ENCODE data around the gene KCNT2. TPM values are rescaled to one million over a fixed set of nuclear protein-coding genes. Genes with fewer than 3 reads are reported as not detected.

KCNT2 gene
- total RNA-seq, 1 experiment from 2014 or later: 0.41 TPM

- no TSS peak for BruUV-seq (replicated peaks)
- POLR2A ChIA-PET: no interaction called here
- DNase-seq (ENCODE audit: low read depth, low spot score) (no peak), ATAC-seq (no peak)
- Histone ChIP-seq H3K27ac (ENCODE audit: low read length) (no peak overlapping the region), H3K27me3 (ENCODE audit: control insufficient read depth, insufficient read depth, low read length) (no peaks in the 10 kb centered on the region), H3K36me3 (ENCODE audit: control insufficient read depth, insufficient read depth, low read length) (no peaks in the 10 kb centered on the region), H3K4me1 (ENCODE audit: control insufficient read depth, insufficient read depth, low read length) (no peaks in the 10 kb centered on the region), H3K9me3 (ENCODE audit: control insufficient read depth, insufficient read depth, low read depth, low read length) (no peaks in the 10 kb centered on the region), H3K4me3 (ENCODE audit: low read depth in 2 of 2, low read length in 2 of 2) (no peak overlapping the region)
- no peak for TF ChIP-seq CTCF (IDR thresholded peaks at IDR 0.05)
- no peak for TF ChIP-seq SIN3A (IDR thresholded peaks at IDR 0.05; ENCODE audit: borderline replicate concordance, insufficient read depth, low read depth, low read length)
- TF ChIP-seq POLR2AphosphoS5 (IDR thresholded peaks at IDR 0.05; ENCODE audit: low read depth, low read length): no peak
- no peak for TF ChIP-seq REST (IDR thresholded peaks at IDR 0.05; ENCODE audit: insufficient read depth in 1 of 2, low read depth in 2 of 2, low read length in 1 of 2)
- CTCF ChIA-PET: no interaction called here
- in situ Hi-C loops (cut with HindIII; ENCODE audit: low pct_unique_long_range_greater_than_20kb, low sequenced_read_pairs) (no loop called here), intact Hi-C loops (cut with micrococcal nuclease; ENCODE audit: unreplicated experiment) (no loop called here)
Measured at GRCh38 chr1:196214866-196215265, 393.4 kb downstream of the KCNT2 start.

GRCh38 chr1:196209983-196210382, 398.3 kb downstream of the KCNT2 start:
- BruUV-seq (replicated peaks): no TSS peak
- Histone ChIP-seq H3K4me3 (ENCODE audit: low read depth in 2 of 2, low read length in 2 of 2) (no peak overlapping the region), H3K9me3 (ENCODE audit: control insufficient read depth, insufficient read depth, low read depth, low read length) (no peaks in the 10 kb centered on the region), H3K4me1 (ENCODE audit: control insufficient read depth, insufficient read depth, low read length) (no peaks in the 10 kb centered on the region), H3K36me3 (ENCODE audit: control insufficient read depth, insufficient read depth, low read length) (no peaks in the 10 kb centered on the region), H3K27ac (ENCODE audit: low read length) (no peak overlapping the region), H3K27me3 (ENCODE audit: control insufficient read depth, insufficient read depth, low read length) (no peaks in the 10 kb centered on the region)
- DNase-seq (ENCODE audit: low read depth, low spot score) (no peak), ATAC-seq (no peak)
- CTCF ChIA-PET: no interaction called here
- intact Hi-C loops (cut with micrococcal nuclease; ENCODE audit: unreplicated experiment): no loop called here
- POLR2A ChIA-PET: interaction anchor here (0.5 kb wide), 1 partner anchor 90 kb away, joined by 6 read pairs; no protein-coding TSS in a partner anchor
- TF ChIP-seq CTCF (IDR thresholded peaks at IDR 0.05): no peak
- TF ChIP-seq POLR2AphosphoS5 (IDR thresholded peaks at IDR 0.05; ENCODE audit: low read depth, low read length): no peak
- TF ChIP-seq TCF7L2 (IDR thresholded peaks at IDR 0.05; ENCODE audit: low read depth, low read length): no peak
- no peak for TF ChIP-seq SIN3A (IDR thresholded peaks at IDR 0.05; ENCODE audit: borderline replicate concordance, insufficient read depth, low read depth, low read length)
- no peak for TF ChIP-seq REST (IDR thresholded peaks at IDR 0.05; ENCODE audit: insufficient read depth in 1 of 2, low read depth in 2 of 2, low read length in 1 of 2)
- in situ Hi-C loops (cut with HindIII; ENCODE audit: low pct_unique_long_range_greater_than_20kb, low sequenced_read_pairs): no loop called here
